Prostate gland (tissue), 2 donors: Measurements from ENCODE around the gene AP1S3. TPM values are rescaled to one million over a fixed set of nuclear protein-coding genes. Genes with fewer than 3 reads are reported as not detected.

Experiments used
- total RNA-seq, 2 donors: library from RNA; depleted of rRNA; stranded (reverse); fragments of >200 nt; gene quantifications; one replicate each; pipeline ENCODE4 v1.1.0, GENCODE V29; 2016

The AP1S3 gene
- total RNA-seq, 2 donors from 2014 or later = 2.7 to 7.7 TPM

Other genes starting within 250 kb of the AP1S3 start
- 1 to 10 TPM; 1.0 to 5.4 TPM for gene SCG2, start 235.2 kb downstream of the AP1S3 start, total RNA-seq
- gene WDFY1, start 107.8 kb upstream of the AP1S3 start, total RNA-seq = 10 to 100 TPM; 38.8 to 42.9 TPM
- gene MRPL44, start 119.9 kb upstream of the AP1S3 start, total RNA-seq = 10 to 100 TPM; 33.1 to 33.5 TPM
- 100 to 1,000 TPM in 1 of 2 donors, 1 to 10 TPM in 1; 2.4 to 158 TPM for gene SERPINE2, start 201.7 kb upstream of the AP1S3 start, total RNA-seq